CD4-positive, alpha-beta T cell treated with Interferon alpha-2 for 1 hour (primary cell): ENCODE measurements around the gene ZRANB3.
"Not testable (repeated sequence)": the region's sequence is repeated elsewhere in the genome, so short reads cannot be mapped to it uniquely, and the experiment has no call there.

ENCODE experiments used
- DNase-seq, 2 donors: peaks; one replicate each; pipeline ENCODE4 v3.0.0-alpha.2; 2020 to 2022

The ZRANB3 gene

DNA sequence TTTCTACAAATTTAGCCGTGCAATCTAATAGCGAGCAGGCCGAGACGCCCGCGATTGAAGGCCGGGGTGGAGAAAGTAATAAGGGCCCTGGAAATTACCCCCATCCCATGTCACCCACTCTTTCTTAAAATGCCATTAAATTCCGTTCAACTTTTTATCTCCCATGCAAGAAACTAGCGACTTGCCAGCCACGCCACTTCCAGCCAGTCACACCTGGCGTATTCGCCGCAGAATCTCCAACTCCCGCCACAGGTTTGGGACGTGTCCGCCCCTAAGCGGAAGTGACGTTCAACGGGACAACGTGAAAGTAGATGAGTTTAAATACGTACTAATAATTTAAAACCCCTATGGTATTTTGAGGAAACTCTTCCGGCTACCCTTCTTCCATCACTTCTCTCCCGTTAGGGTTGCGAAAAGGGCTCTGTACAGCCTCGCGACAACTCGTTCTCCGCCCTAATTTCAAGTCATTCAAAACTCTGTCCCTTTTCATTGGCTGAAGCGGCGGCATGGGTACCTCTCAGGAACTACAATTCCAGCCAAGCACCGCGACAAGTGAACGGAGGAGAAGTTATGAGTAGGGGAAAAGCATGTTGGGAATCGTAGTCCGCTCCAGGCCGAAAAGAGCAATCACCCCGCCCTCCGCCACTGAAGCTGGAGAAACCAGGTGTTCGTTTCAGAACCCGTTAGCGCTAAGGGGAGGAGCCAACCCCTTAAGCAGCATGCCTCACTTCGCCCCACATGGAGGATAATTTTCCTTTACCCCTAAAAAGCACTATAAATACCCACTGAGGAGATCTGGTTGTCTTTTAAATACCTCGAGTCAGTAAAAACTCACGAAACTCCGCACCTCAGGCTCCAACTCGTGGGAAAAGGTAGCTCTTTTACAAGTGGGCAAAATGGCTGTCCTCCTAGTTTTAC is at the start of gene ZRANB3:
Gene ZRANB3, minus strand, starts transcription at position 906 of the 918 bp plus-strand sequence.
- DNase-seq: peak; percentile 95 to 97

DNA sequence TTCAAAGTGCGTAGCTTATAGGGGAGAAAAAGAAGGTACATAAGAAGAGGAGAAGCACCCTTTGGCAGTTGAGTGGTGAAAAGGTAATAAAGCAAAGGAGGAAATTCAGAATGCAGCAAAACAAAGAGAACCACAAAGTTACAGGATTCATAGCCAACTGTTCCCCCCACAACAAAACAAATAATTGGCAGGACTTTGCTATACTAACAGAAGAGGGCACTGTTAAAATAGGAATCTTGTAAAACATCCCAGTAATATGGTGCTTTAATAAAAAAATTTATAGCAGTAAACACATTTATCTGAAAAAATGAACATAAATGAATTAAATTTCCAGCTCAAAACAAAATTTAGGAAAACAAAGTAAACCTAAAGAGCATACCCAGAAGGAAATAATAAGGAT is 42.6 kb upstream of the ZRANB3 start:
- DNase-seq: no peak

GRCh38 chr2:135570884-135571283 is 39.9 kb upstream of the ZRANB3 start:
- DNase-seq: no peak

DNA sequence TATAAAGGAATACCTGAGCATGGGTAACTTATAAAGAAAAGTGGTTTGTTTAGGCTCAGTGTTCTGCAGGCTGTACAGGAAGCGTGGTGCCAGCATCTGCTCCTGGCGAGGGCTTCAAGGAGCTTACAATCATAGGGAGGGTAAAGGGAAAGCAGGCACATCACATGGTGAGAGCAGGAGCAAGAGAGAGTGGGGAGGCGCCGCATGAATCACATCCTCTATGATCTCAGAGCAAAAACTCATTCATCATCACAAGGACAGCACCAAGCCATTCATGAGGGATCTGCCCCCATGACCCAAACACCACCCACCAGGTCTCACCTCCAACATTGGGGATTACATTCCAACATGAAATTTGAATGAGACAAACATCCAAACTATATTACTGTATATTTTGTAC is 32.8 kb upstream of the ZRANB3 start:
- DNase-seq: no peak

DNA sequence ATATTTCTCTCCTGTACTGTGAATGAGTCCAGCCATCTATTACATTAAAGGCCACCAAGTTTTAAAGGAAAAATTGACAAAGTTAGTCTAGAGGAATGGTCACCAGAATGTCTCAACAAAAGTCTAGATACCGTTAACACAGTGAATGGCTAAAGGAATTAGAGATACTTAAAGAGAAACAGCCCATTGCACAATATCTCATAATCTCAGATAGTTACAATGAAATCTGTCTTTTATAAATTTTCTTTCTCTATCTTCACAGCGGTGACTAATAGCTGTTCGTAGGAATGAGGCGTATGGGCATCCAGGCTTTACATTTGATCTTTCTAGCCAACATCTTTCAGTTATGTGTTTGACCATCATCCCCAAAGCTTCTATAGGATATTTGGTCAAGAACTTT is 30.9 kb upstream of the ZRANB3 start:
- no peak for DNase-seq

DNA sequence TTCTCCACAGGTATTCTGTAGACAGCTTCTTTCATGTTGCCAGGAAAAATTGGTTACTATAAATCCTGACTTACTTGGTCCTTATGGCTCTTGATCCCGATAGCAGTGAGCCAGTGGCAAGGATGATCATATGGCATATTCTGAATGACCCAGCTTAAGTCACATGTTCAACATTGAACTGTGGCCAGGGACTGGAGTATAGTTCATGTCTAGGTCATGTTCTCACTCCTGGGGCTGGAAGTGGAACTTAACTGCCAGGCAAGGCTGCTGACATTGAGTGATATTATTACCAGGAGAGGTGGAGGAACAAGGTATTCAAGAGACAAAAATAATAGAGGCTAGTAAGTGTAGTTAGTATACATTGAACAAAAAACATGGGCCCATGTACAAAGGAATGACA is 26.5 kb upstream of the ZRANB3 start:
- no peak for DNase-seq

DNA sequence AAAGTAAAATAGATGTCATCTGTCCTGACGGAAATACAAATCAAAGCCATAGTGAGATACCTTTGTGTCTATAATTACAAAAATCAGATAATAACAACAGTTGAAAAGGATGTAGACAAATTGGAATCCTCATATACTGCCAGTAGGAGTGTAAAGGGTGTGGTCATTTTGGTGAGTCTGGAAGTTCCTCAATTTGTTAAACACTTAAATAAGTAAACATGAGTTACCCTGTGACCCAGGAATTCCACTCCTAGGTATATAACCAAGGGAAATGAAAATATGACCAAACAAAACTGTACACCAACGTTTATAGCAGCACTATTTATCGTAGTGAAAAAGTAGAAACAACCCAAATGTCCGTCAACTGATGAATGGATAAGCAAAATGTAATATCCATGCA is 24.3 kb upstream of the ZRANB3 start:
- no peak for DNase-seq

- DNase-seq: no peak
Measured at GRCh38 chr2:135552887-135553286, 21.9 kb upstream of the ZRANB3 start.

DNA sequence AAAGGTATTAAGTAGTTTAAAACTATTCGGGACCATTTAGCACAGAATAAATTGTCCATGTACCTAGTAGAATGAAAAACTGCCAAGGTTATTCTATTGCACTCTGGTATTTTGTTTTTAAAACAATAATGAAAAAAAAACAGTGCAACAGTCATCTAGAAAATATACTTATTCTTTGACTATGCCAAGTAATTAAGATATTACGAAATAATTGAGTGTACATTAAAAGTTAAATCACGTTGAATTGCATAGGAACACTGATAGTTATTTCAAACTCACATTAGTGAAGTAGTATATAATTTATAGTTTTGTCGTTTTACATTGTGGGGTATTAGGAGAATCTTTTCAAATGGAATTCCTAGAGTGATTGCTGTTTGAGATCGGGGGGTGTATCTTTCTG is 20.3 kb upstream of the ZRANB3 start:
- no peak for DNase-seq

- no peak for DNase-seq
Measured at GRCh38 chr2:135547311-135547710, 16.3 kb upstream of the ZRANB3 start.

DNA sequence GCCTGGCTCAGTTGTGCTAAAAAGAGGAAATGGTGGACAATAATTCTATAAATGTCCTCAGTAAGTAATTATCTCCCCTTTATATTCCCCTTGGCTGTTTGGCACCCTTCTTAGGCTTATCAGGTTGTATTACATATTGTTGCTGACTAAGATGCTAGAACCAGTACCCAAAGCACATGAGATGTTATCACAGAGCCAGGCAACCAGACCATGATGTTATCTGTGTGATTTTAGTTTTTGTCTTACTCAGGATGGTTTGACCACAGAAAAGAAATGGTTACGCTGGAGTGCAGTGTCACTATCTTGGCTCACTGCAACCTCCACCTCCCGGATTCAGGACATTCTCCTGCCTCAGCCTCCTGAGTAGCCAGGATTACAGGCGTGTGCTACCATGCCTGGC is 15.4 kb upstream of the ZRANB3 start:
- no peak for DNase-seq

DNA sequence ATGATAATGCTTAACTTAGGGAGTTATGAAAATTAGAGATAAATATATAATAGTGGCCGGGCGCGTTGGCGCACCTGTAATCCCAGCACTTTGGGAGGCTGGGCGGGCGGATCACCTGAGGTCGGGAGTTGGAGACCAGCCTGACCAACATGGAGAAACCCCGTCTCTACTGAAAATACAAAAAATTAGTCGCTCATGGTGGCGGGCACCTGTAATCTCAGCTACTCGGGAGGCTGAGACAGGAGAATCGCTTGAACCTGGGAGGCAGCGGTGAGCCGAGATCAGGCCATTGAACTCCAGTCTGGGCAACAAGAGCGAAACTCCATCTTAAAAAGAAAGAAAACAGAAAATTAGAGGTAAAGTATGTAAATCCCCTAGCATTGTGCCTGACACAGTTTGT is 2.5 kb upstream of the ZRANB3 start:
- not testable (repeated sequence) for DNase-seq

GRCh38 chr2:135532581-135532980 is 1.6 kb upstream of the ZRANB3 start:
- no peak for DNase-seq

- peak; percentile 97 to 99 for DNase-seq
Measured at GRCh38 chr2:135531231-135532197, 496 bp upstream of the ZRANB3 start, which contains the start of gene R3HDM1. R3HDM1 (plus strand) TSS chr2:135531484; CDS start chr2:135604846, 73,362 bp downstream.

- DNase-seq: no peak
Measured at GRCh38 chr2:135528006-135528405, 3.0 kb downstream of the ZRANB3 start.

DNA sequence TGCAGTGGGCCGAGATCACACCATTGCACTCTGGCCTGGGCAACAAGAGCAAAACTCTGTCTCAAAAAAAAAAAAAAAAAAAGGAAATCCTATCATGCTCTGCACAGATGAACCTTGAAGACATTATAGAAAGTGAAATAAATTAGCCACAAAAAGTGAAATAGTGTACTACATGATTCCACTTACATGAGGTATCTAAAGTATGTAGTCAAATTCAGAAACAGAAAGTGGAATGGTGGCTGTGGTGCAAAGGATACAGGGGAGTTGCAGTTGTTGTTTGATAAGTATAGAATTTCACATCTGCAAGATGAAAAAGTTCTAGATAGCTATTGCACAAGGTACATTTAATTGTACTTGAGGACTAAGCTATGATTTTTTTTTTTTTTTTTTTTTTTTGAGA is 5.2 kb downstream of the ZRANB3 start:
- no peak for DNase-seq

- DNase-seq: no peak
Measured at GRCh38 chr2:135512099-135512498, 18.9 kb downstream of the ZRANB3 start.

GRCh38 chr2:135510577-135510976 is 20.4 kb downstream of the ZRANB3 start:
- no peak for DNase-seq

DNA sequence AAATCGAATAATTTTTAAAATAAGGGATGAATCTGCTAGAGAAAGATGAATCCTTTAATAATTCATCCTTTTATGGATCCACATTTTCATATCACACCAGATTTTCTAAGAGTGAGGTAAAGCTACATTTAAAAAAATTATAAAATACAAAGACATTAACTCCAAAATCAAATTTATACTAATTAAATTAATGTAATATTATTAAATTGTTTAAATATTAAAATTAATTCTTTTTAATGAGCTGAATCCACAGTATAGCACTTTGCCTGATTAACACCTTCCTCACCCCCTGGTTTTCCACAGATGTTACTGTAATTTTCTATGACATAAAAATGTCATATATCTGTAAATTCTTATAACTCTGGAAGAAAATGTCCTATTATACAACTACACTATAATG is 26.2 kb downstream of the ZRANB3 start:
- DNase-seq: no peak

DNA sequence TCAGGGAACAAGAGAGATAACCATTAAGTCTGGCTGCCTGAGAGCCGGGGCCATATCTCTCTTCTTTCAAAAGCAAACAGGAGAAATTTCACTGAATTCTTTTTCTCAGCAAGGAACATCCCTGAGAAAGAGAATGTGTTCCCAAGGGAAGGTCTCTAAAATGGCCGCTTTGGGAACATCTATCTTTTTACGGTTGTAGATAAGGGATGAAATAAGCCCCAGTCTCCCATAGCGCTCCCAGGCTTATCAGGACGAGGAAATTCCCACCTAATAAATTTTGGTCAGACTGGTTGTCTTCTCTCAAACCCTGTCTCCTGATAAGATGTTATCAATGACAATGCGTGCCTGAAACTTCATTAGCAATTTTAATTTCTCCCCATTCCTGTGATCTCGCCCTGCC is 32.4 kb downstream of the ZRANB3 start:
- DNase-seq: not testable (repeated sequence)

GRCh38 chr2:135494917-135495316 is 36.1 kb downstream of the ZRANB3 start:
- DNase-seq: no peak

DNA sequence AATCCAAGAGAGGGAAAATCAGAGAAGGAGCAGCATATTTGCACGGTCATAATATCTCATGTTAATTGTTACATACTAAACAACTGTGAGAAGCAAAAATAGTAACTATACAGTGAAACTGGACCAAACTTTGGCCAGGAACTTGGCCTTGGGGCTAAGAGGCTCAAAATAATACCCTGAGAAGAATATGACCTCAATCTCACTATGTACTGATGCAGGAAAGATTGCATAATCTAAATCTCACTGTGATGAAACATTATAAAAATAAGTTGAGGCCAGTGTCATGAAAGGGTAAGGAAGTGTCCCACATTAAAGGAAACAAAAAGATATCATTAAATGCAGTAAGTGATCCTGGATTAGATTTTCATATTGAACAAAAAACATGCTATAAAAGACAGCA is 36.5 kb downstream of the ZRANB3 start:
- DNase-seq: no peak

GRCh38 chr2:135490376-135490775 is 40.6 kb downstream of the ZRANB3 start:
- DNase-seq: no peak

- no peak for DNase-seq
Measured at GRCh38 chr2:135485441-135485840, 45.6 kb downstream of the ZRANB3 start.
